ENCODE measurements around the gene TBPL1.
"Not testable (repeated sequence)": the region's sequence is repeated elsewhere in the genome, so short reads cannot be mapped to it uniquely, and the experiment has no call there.

Gene TBPL1

GRCh38 chr6:133952815-133953633 lies at the start of gene TBPL1:
Gene TBPL1 (plus strand): TSS chr6:133953224. CDS start chr6:133980126, 26,902 bp downstream.
- peak; percentile 88 for DNase-seq (ENCODE audit: low spot score)

DNA sequence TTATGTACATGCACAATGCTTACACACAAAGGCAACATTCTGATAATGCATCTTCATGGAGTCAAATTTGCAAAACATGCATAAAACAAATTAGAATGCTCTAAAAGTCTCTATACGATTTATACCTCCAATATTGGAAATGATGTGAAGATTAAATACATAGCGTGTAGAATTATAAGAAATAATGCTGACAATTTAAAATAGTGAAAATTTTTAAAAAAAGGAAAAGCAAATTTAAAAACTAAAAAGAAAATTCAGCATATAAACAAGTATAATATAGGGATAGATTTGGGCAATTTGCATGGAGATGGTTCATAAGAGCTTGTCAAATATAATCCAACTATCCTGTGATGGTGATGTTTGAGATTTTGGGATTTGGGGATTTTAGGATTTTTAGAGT lies 49.2 kb upstream of the TBPL1 start:
- DNase-seq (ENCODE audit: low spot score): no peak

GRCh38 chr6:133906050-133906449 lies 47.0 kb upstream of the TBPL1 start:
- DNase-seq (ENCODE audit: low spot score): no peak

DNA sequence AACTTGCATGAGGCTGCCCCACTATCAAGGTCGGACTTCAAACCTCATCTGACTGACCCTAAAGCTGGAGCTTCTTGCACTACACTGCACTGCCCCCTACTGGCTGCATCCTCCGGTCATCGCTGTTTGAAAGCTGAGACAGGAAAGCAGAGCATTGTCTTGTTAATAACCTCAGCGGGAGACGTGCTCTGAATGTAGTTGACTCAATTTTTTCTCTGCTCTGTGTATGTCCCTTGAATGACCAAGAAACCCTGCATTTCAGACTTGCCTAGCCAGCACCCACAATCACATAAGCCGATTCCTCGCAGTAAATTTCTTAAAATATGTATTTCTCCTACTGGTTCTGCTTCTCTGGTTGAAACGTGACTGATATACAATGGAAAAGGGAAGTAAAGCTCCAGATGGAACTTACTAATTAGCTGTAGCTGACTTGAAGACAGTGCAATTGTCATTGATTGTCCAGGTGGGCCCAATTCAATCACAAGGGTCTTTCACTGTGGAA lies 36.3 kb upstream of the TBPL1 start:
- peak; percentile 73 for DNase-seq (ENCODE audit: low spot score)

DNA sequence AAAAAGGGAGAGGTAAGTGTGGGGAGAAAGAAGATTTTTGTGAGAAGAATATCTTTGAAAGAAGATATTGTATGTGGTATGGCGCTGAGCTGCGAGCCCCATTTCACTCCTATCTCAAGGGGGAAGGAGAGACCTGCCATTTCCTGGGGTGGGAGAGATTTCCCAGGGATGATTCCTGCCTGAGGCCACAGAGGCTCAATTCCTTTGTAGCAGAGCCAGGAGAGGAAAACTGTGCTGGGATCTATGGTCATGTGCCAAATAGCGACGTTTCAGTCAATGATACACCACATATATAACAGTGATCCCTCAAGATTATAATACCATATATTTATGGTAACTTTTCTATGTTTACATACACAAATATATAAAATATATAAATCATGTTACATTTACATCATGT lies 35.2 kb upstream of the TBPL1 start:
- no peak for DNase-seq (ENCODE audit: low spot score)

GRCh38 chr6:133918208-133918930 lies 34.7 kb upstream of the TBPL1 start:
- DNase-seq (ENCODE audit: low spot score): no peak

- DNase-seq (ENCODE audit: low spot score): no peak
Observed at GRCh38 chr6:133919362-133919761, 33.7 kb upstream of the TBPL1 start.

- peak; percentile 54 for DNase-seq (ENCODE audit: low spot score)
Observed at GRCh38 chr6:133921249-133921859, 31.7 kb upstream of the TBPL1 start.

DNA sequence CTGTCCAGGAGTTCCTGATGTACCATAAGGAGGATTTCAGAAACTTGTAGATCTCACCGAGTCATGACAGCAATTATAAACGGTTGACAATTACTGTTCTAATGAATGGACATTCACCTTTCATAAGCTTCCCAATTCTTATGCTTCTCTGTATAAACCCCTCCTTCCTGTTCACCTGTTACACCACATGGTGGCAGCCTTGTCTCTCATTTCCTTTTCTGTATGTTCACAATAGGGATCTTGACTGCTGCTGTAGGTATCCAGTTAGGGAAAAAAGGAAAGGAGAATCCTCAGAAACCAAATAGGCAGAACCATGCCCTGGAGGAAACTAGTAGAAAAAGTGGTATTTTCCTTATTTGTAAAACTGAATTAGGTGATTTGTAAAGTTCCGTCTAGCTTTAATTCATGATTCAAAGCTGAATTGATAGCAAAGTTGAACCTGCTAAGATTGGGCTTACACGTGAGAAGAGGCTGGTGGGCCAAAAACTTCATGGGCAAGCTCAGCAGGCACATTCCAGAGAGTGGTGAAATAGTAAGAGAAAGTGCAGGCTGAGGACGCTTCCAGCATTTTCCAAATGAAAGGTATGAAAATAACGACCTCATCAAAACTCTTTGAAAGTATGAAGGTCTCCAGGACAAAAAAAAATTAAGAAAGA lies 29.0 kb upstream of the TBPL1 start:
- peak; percentile 79 for DNase-seq (ENCODE audit: low spot score)

- not testable (repeated sequence) for DNase-seq (ENCODE audit: low spot score)
Observed at GRCh38 chr6:133931221-133931620, 21.8 kb upstream of the TBPL1 start.

DNA sequence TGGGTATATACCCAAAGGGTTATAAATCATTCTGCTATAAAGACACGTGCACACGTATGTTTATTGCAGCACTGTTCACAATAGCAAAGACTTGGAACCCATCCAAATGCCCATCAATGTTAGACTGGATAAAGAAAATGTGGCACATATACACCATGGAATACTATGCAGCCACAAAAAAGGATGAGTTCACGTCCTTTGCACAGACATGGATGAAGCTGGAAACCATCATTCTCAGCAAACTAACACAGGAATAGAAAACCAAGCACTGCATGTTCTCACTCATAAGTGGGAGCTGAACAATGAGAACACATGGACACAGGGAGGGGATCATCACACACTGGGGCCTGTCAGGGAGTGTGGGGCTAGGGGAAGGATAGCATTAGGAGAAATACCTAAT lies 16.7 kb upstream of the TBPL1 start:
- not testable (repeated sequence) for DNase-seq (ENCODE audit: low spot score)

GRCh38 chr6:133937909-133938308 lies 15.1 kb upstream of the TBPL1 start:
- DNase-seq (ENCODE audit: low spot score): no peak

DNA sequence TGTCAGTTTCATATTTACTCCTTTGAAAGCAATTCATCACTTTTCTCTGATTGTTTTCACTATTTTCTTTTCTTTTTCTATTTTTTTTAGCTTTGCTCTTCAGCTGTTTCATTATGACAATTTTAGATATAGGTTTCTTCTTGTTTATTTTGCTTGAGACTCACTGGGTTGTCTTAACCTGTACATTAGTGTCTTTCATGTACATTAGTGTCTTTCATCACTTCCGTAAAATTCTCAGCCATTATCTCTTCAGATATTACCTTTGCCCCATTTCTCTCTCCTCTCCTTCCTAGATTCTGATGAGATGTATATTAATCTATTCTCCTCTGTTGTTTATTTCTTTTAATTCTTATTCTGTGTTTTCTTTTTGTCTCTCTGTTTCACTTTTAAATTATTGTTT lies 14.5 kb upstream of the TBPL1 start:
- DNase-seq (ENCODE audit: low spot score): no peak

DNA sequence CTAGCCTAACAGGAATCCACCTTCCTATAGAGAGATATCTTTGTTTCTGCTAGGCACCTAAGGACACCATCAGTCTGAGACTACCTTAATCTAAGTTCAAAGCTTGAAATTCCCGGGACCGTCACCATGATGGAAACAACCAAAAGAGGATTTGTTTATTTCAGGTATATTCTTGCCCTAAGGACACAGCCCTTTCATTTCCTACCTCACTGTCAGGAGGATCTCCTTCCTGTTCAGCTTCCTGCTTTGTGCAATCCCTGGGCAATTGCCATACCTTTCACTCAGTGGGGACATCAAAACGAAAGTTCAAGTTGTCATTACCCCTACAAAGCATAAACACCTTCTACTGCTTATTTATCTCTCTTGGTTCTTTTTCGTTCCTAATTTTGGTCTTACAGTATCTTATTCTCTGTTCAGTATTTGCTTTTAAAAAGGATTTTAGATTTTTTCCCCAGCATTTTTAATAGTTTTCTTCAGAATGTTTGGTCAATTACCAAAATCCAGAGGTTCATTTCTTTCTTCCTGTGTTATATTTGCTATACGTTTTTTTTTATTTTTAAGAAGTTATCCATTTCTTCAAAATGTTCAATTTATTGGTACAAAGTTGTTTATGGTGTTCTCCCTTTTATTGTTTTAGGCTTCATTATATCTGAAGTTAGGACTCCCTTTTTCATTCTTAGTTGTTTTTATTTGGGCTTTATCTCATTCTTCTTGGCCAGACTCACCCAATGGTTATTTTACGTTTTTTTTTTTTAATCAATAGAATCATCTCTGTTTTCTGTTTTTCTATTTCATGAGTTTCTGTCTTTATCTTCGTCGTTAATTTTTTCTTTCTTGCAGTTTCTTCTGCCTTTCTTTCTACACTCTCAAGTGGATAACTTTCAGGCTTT lies 13.0 kb upstream of the TBPL1 start:
- no peak for DNase-seq (ENCODE audit: low spot score)

- no peak for DNase-seq (ENCODE audit: low spot score)
Observed at GRCh38 chr6:133945158-133945557, 7.9 kb upstream of the TBPL1 start.

DNA sequence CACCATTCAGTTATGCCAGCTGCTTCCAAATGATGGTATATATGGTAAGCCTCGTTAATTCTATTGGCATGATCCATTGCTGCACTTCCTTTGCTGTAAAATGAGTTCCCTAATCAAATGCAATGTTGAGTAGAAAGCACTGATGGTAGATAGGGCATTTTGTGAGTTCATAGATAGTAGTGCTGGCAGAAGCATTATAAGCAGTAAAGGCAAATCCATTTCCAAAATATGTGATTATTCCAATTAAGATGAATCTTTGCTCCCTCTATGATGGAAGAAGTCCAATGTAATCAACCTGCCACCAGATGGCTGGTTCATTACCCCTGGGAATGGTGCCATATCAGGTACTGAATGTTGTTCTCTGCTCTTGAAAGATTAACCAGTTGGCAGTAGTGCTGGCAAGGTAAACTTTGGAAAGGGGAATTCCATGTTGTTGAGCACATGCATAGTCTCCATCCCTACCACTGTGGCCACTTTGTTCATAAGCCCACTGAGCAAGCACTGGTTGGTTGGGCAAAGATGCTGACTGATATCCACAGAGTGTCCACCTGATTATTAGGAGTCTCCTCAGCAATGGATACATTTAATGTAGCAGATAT lies 5.6 kb upstream of the TBPL1 start:
- DNase-seq (ENCODE audit: low spot score): no peak

DNA sequence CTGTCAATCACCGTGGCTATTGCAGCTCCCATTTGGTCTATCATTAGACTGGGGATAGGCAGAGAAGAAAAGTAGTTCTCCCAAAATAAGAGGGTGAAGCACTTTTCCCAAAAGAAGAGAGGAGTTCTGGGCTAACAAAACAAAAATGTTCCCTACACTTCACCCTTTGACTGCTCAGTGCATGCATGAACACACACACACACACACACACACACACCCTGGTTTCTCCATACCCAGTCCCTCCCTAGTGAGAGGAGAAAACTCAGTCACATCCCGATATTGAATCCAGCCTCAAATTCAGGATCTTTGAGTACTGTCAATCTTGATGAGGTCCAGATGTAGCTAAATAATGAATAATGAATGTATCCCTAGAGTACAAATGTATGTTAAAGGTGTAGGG lies 4.6 kb upstream of the TBPL1 start:
- no peak for DNase-seq (ENCODE audit: low spot score)

- DNase-seq (ENCODE audit: low spot score): no peak
Observed at GRCh38 chr6:133951227-133951626, 1.8 kb upstream of the TBPL1 start.

DNA sequence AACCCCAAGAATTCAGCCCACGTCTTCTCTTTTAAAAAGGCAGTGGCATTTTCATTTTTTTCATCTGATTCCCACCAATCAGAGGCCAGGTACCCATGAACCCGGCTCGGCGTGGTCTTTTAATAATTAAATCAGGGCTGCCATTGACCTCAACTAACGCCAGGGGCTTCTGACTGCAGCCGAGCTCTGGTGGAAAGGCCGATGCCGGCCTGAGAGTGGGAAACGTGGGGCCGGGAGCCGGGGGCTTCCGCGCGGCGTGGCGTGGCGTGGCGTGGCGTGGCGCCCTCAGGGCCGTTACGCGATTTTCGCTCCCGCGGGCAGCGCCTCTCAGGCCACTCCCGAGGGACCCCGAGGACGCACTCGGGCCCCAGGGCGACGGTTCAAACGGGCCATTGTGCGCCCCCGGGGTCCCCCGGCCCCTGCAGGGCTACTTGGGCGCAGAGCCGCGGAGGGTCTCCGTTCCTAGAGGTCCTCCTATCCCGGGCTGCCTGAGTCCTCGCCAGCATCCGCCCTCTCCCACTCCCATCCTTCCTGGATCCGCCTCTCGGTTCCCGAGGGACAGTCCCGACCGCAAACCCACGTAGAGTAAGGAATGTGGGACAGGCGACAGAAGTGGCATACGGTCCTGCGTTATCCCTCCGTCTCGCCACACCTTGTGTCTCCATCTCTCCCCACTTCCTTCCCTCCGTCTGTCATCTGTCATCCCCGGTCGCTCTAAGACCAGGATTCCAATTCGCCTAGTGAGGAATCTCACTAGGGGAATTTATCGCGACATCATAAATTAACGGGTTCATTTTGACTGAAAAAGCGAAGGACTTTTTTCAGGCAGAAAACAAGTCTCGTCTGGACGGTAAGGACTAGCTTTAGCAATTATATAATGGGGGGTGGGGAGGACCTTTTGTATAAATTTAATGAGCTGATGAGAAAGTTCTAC lies 876 bp upstream of the TBPL1 start:
- peak; percentile 85 for DNase-seq (ENCODE audit: low spot score)

All from SW480 (cell line).